Testis (tissue), 2 donors: Measurements from ENCODE around the gene ST3GAL6.

ENCODE experiments used
- CTCF ChIP-seq, 3 experiments: fragments of 450-650 bp in 2 of 3; fragments of 200-600 bp in 1 of 3; sonication (generic) in 1 of 3; IDR thresholded peaks; one replicate each; pipeline ENCODE4 v1.5.1; 2016 to 2019; ENCODE audit warnings: antibody characterized with exemption in 3 of 3, mild to moderate bottlenecking in 2 of 3, moderate library complexity in 1 of 3
- POLR2A ChIP-seq: fragments of 450-650 bp; IDR thresholded peaks from one replicate; pipeline ENCODE4 v1.6.1; 2017; ENCODE audit warnings: antibody characterized with exemption, mild to moderate bottlenecking, moderate library complexity

GRCh38 chr3:98777801-98778220 lies 14.7 kb downstream of the ST3GAL6 start:
- TF ChIP-seq CTCF (IDR thresholded peaks at IDR 0.05) (no peak), POLR2A (no peak)
